Activated CD4-positive, alpha-beta memory T cell treated with anti-CD3 and anti-CD28 coated beads for 36 hours (primary cell): ENCODE data around the gene CTXN1. TPM values are rescaled to one million over a fixed set of nuclear protein-coding genes. Genes with fewer than 3 reads are reported as not detected.
"Not testable (repeated sequence)": the region's sequence is repeated elsewhere in the genome, so short reads cannot be mapped to it uniquely, and the experiment has no call there.

ENCODE experiments used
- CTCF ChIA-PET: fragments of 350-600 bp; sonication (Branson Sonifier 250); formaldehyde crosslinking; loops from one replicate; lab custom pipeline; 2021; ENCODE audit warnings: antibody characterized with exemption, inconsistent platforms; lab: Charles Lee
- POLR2A ChIA-PET: fragments of 350-600 bp; sonication (Branson Sonifier 250); formaldehyde crosslinking; loops from one replicate; lab custom pipeline; 2021; ENCODE audit warnings: antibody characterized with exemption; lab: Charles Lee
- DNase-seq: peaks from one replicate; pipeline ENCODE4 v3.0.0-alpha.2; 2020
- H3K27ac Mint-ChIP-seq: one replicate; pipeline ENCODE4 v1.8.0; 2021; ENCODE audit warnings: mixed read lengths
- H3K27me3 Mint-ChIP-seq: one replicate; pipeline ENCODE4 v1.8.0; 2021; ENCODE audit warnings: mixed read lengths
- H3K36me3 Mint-ChIP-seq: one replicate; pipeline ENCODE4 v1.8.0; 2021; ENCODE audit warnings: mixed read lengths
- H3K4me1 Mint-ChIP-seq: one replicate; pipeline ENCODE4 v1.8.0; 2021; ENCODE audit warnings: low read depth, mixed read lengths
- H3K4me3 Mint-ChIP-seq: one replicate; pipeline ENCODE4 v1.8.0; 2021; ENCODE audit warnings: mild to moderate bottlenecking, mixed read lengths
- H3K9me3 Mint-ChIP-seq: one replicate; pipeline ENCODE4 v1.8.0; 2021; ENCODE audit warnings: mixed read lengths
- intact Hi-C: fragments of 100-400 bp; cut with micrococcal nuclease; formaldehyde crosslinking; loops from one replicate; pipeline ENCODE4 v1.15.1; 2023
- total RNA-seq, 2 experiments: library from RNA; stranded (reverse); gene quantifications; one replicate each; pipeline ENCODE4 v1.2.3, GENCODE V29; 2021

The CTXN1 gene
- total RNA-seq, 2 experiments from 2014 or later, result 0.29 to 0.77 TPM

DNA sequence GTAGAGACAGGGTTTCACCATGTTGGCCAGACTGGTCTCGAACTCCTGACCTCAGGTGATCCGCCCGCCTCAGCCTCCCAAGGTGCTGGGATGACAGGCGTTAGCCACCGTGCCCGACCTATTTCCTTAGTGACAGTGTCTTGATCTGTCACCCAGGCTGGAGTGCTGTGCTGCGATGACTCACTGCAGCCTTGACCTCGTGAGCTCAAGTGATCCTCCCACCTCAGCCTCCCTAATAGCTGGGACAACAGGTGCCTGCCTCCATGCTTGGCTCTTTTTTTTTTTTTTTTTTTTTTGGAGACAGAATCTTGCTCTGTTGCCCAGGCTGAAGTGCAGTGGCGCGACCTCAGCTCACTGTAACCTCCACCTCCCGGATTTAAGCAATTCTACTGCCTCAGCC, 4.1 kb upstream of the CTXN1 start:
- H3K9me3 Mint-ChIP-seq, intact Hi-C loops, H3K27me3 Mint-ChIP-seq, H3K27ac Mint-ChIP-seq, H3K4me3 Mint-ChIP-seq: not testable (repeated sequence)
- POLR2A ChIA-PET, result interaction anchor here (2.2 kb wide), 1 partner anchor 14 kb away, joined by 10 read pairs; the partner anchor contains the start of gene TIMM44
- peaks cover 14% of the 10 kb centered on the region for H3K36me3 Mint-ChIP-seq
- H3K4me1 Mint-ChIP-seq, result peaks cover 18% of the 10 kb centered on the region
- CTCF ChIA-PET, result interaction anchor here (0.6 to 4.4 kb wide), 3 partner anchors 14 to 423 kb away, joined by 3 to 34 read pairs (median 3); partner anchors contain the start of gene TIMM44
- peak; percentile 42 for DNase-seq

DNA sequence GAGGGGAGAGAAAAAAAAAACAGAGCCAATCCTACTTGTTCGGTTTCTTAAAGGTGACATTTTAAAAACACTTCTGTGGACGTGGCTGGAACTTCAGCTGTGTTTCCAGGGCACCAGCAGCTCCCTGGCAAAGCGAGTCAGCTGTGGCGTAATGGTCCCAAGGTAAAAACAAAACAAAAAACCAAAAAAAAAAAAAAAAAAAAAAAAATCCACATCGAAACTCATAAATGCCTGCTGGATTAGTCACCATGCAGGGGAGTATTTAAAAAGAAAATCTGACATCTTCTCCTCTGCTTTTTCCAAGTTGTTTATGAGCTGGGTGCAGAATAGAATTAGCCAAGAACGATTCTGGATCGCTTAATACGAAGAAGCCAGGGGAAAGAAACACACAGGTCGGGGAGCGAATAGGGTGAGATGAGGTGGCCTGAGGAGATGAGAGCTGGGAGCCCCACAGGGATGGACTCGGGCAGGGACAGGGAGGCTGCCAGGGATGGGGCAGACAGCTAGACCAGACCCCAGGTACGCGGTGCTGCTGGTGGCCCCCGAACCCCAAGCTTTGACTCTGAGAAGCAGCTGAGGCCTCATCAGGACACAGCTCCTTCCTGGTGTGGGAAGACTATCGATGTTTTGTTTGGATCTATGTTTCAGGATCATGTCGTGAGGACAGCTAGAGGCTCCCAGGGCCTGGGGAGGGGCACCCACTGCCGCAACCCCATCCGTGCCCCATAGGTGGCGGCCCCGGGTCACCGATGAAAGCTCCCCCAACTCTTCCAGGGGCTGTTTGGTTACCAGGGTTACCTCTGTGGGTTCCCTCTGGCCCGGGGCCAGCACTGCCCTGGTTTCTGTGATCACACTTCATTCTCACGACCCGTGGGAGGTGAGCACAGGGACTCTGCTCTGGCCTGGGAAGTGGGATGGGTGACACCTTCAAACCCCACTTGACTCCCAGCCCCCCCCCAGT, 3.1 kb upstream of the CTXN1 start:
- DNase-seq, result peak; percentile 74
- POLR2A ChIA-PET, result interaction anchor here (0.6 to 1.7 kb wide), 2 partner anchors 15 to 270 kb away, joined by 4 to 8 read pairs; partner anchors contain the start of gene TIMM44
- H3K4me3 Mint-ChIP-seq, result no peak overlapping the region
- no peaks in the 10 kb centered on the region for H3K27me3 Mint-ChIP-seq
- CTCF ChIA-PET, result interaction anchor here (0.6 to 4.4 kb wide), 14 partner anchors 8 to 575 kb away, joined by 3 to 34 read pairs (median 3); partner anchors contain the start of genes MAP2K7, SNAPC2 and TIMM44
- intact Hi-C loops, result no loop called here
- H3K36me3 Mint-ChIP-seq, result peaks cover 12% of the 10 kb centered on the region
- peaks cover 19% of the 10 kb centered on the region for H3K4me1 Mint-ChIP-seq
- H3K9me3 Mint-ChIP-seq, result no peaks in the 10 kb centered on the region
- H3K27ac Mint-ChIP-seq, result peak overlapping the region; percentile 61

DNA sequence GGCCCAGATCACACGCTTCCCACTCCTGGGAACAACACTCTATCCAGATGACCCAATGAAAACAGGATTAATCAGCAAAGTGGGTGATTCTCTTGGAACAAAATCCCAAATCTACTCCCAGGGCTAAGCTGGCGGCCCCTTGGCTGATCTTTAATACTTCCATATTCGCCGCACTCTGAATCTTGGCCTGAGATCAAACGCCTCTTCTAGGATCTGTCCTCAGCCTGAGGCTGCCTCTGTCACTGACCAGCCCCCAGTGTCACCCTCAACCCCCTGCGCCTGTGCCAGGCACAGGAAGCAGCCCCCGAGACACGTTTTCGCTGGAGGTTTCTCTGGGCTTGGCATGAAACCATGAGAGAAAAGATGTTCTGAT, 2.4 kb upstream of the CTXN1 start:
- H3K27me3 Mint-ChIP-seq, result no peaks in the 10 kb centered on the region
- H3K27ac Mint-ChIP-seq, result no peak overlapping the region
- H3K4me3 Mint-ChIP-seq, result no peak overlapping the region
- ChIA-PET CTCF (interaction anchor here (1.0 to 4.4 kb wide), 5 partner anchors 12 to 360 kb away, joined by 3 to 34 read pairs (median 4); partner anchors contain the start of genes MAP2K7 and TIMM44), POLR2A (interaction anchor here (1.7 kb wide), 1 partner anchor 16 kb away, joined by 8 read pairs; the partner anchor contains the start of gene TIMM44)
- peaks cover 19% of the 10 kb centered on the region for H3K4me1 Mint-ChIP-seq
- no peak for DNase-seq
- H3K9me3 Mint-ChIP-seq, result no peaks in the 10 kb centered on the region
- intact Hi-C loops, result no loop called here
- H3K36me3 Mint-ChIP-seq, result peaks cover 9% of the 10 kb centered on the region

DNA sequence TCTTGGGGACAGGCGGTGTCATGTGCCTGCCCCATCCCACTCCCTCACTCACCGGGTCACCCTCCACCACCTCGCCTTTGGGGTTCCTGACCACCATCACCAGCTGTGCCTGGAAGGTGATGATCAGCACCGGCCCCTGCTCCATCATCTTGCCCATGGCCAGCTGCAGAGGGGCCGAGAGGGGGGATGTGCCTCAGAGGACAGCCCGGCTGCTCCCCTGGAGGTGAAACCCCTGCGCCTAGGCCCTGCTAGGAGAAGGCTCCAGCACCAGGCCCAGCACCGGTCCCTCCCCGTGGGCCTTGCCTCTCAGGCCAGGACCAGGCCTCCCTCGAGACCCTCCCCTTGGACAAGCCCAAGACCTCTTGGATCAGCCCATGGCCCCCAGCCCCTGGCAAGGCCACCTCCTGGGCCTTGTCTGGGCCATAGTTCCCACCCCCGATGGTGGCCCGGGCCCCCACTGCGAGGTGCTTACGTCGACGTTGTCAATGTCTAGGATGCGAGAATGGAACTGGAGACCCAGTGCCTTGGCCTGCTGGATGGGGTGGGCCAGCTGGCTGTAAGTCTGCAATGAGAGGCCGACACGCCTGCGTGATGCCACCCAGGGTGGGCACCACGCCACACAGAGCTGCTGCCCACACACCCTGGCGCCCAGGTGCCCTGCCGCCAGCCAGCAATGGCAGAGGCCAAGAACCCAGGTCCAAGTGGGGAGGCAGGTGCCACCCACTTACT, 1.8 kb upstream of the CTXN1 start:
- POLR2A ChIA-PET, result interaction anchor here (1.1 kb wide), 1 partner anchor 16 kb away, joined by 3 read pairs; no protein-coding TSS in a partner anchor

DNA sequence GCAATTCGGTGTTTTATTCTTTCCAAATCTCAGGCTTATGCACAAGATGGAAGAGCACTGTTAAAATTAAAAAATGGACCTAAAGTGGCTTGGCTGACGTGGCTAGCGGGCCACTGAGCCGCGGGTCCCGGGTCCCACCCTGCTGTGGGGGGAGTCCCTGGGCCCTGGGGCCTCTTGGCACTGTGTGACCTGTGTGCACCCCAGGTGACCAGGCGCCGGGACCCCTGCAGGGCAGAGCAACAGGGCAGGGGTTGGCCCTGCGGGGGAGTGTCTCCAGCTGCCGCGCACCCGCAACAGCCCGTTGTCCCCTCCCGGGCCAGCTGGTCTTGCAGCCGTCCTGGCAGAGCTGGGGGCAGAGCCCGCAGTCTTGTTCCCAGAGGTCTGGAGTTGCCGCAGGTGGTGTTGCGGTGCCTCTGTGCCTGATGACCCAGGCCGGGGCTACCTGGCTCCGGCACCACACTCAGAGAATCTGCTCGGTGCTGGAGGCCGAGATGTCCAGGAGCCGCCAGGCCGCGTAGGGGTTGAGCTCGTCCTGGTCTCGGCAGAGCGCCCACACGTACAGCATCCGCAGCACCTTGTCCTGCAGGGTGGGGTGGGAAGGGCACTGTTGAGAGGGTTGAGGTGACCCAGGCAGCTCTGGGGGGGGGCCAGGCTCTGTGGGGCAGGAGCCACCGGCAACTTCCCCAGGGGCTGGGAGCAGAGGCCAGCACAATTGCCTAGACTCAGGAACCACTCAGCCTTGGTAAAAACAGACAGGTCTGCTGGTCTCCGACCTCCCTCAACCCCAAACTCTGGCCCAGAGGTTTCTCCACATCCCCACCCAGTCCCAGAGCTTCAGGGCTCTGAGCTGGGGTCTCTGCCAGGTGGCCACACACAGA, 1.0 kb upstream of the CTXN1 start:
- ChIA-PET CTCF (interaction anchor here (1.2 kb wide), 2 partner anchors 15 to 17 kb away, joined by 4 read pairs; no protein-coding TSS in a partner anchor), POLR2A (interaction anchor here (1.1 kb wide), 1 partner anchor 17 kb away, joined by 3 read pairs; no protein-coding TSS in a partner anchor)
- H3K9me3 Mint-ChIP-seq, result no peaks in the 10 kb centered on the region
- peaks cover 22% of the 10 kb centered on the region for H3K4me1 Mint-ChIP-seq
- DNase-seq, result no peak
- H3K27me3 Mint-ChIP-seq, result no peaks in the 10 kb centered on the region
- peak overlapping the region; percentile 43 for H3K4me3 Mint-ChIP-seq
- intact Hi-C loops, result no loop called here
- no peak overlapping the region for H3K27ac Mint-ChIP-seq
- H3K36me3 Mint-ChIP-seq, result peaks cover 10% of the 10 kb centered on the region

More for the DNA sequence above, 1.8 kb upstream of the CTXN1 start:
- intact Hi-C loops, result no loop called here
- H3K4me3 Mint-ChIP-seq, result no peak overlapping the region
- peaks cover 9% of the 10 kb centered on the region for H3K36me3 Mint-ChIP-seq
- CTCF ChIA-PET, result interaction anchor here (1.2 kb wide), 3 partner anchors 14 to 359 kb away, joined by 3 to 4 read pairs (median 4); no protein-coding TSS in a partner anchor
- H3K4me1 Mint-ChIP-seq, result peaks cover 19% of the 10 kb centered on the region
- DNase-seq, result no peak
- H3K27ac Mint-ChIP-seq, result no peak overlapping the region
- no peaks in the 10 kb centered on the region for H3K9me3 Mint-ChIP-seq
- H3K27me3 Mint-ChIP-seq, result no peaks in the 10 kb centered on the region

DNA sequence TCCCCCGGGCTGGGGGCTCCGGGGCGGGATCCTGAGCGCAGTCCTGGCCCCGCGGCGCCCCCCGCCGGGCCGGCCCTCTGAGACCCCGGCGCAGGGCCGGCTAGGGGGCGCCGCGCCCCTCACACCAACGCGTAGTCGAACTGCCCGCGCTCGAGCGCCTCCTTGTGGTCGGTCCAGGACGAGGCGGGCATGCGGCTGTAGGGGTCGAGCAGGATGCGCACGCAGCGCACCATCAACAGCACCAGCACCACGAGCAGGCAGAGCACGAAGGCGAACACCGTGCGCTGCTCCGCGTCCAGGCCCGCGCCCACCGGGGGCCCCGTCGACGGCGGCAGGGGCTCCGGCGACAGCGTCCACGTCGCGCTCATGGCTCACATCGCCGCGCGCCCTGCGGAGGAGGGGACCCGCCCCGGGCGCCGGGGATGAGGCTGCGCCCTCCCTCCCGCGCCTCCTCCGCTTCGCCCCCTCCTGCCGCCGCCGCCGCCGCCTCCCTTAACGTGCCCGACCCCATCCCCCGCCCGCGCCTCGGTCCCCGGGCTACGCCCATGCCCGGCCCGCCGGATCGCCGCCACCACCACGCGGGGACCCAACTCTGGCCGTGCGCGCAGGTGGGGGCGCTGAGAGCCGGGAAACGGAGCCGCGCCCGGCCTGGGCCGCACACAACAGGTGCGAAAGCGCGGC, 624 bp downstream of the CTXN1 start:
- H3K9me3 Mint-ChIP-seq, result no peaks in the 10 kb centered on the region
- no peak overlapping the region for H3K27ac Mint-ChIP-seq
- ChIA-PET POLR2A (no interaction called here), CTCF (no interaction called here)
- peaks cover 30% of the 10 kb centered on the region for H3K4me1 Mint-ChIP-seq
- H3K36me3 Mint-ChIP-seq, result peaks cover 5% of the 10 kb centered on the region
- intact Hi-C loops, result no loop called here
- no peaks in the 10 kb centered on the region for H3K27me3 Mint-ChIP-seq
- H3K4me3 Mint-ChIP-seq, result peak overlapping the region; percentile 59
- peak; percentile 85 for DNase-seq

DNA sequence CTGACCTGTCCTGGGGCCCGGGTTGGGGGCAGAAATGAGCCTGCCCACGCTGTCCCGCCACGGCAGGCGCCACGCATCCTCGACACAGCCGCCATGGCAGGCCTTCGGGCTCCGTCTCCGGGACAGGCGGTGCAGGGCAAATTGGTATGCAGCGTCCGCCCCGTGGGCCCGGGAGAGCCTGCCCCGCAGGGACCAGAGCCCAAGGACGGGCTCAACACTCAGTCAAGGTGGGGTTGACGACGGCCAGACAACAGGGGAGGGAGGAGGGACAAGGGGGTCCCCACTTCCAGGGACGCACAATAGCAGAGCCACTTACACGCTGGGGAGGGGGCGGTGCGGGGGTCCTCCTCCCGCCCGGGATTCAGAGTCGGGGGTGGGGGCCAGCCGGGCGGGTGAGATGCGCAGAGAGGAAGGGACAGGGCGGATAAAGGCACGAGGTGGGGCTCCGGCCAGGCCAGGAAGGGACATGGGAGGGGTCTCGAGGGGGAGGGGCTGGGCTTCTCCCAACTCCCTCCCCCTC, 1.2 kb downstream of the CTXN1 start:
- H3K4me1 Mint-ChIP-seq, result peaks cover 34% of the 10 kb centered on the region
- H3K9me3 Mint-ChIP-seq, result no peaks in the 10 kb centered on the region
- H3K27ac Mint-ChIP-seq, result no peak overlapping the region
- DNase-seq, result no peak
- peaks cover 5% of the 10 kb centered on the region for H3K36me3 Mint-ChIP-seq
- H3K4me3 Mint-ChIP-seq, result no peak overlapping the region
- ChIA-PET POLR2A (interaction anchor here (0.6 kb wide), 1 partner anchor 66 kb away, joined by 3 read pairs; no protein-coding TSS in a partner anchor), CTCF (interaction anchor here (0.7 kb wide), 1 partner anchor 55 kb away, joined by 3 read pairs; no protein-coding TSS in a partner anchor)
- intact Hi-C loops, result loop anchor here (5.0 kb wide), 1 partner anchor 287 kb away; the partner anchor contains the start of gene STXBP2
- peaks cover 2% of the 10 kb centered on the region for H3K27me3 Mint-ChIP-seq

DNA sequence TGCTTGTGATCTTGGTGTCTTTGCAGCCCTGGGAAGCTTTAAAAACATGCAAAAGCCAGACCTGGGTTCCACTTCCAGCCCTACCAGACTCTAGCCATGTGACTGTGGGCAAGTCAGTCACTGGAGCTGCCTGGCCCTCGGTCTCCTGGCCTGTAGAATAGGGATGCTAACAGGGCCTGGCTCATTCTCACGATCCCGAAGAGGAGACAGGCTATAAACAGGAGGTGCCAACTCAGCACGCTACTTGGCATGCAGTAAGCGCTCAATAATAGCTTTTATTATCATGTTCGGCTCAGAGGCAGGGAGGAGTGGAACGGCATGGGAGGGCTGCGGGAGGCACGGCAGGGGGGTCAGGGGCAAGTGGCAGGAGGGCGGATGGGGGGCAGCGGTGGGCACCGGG, 1.7 kb downstream of the CTXN1 start:
- Mint-ChIP-seq H3K27me3 (peaks cover 3% of the 10 kb centered on the region), H3K27ac (no peak overlapping the region), H3K9me3 (no peaks in the 10 kb centered on the region), H3K4me3 (no peak overlapping the region), H3K4me1 (peaks cover 36% of the 10 kb centered on the region), H3K36me3 (peaks cover 5% of the 10 kb centered on the region)
- no peak for DNase-seq
- ChIA-PET POLR2A (interaction anchor here (0.6 kb wide), 1 partner anchor 65 kb away, joined by 3 read pairs; no protein-coding TSS in a partner anchor), CTCF (interaction anchor here (0.7 to 1.4 kb wide), 2 partner anchors 55 to 70 kb away, joined by 3 to 5 read pairs; no protein-coding TSS in a partner anchor)
- intact Hi-C loops, result loop anchor here (5.0 kb wide), 1 partner anchor 287 kb away; the partner anchor contains the start of gene STXBP2

DNA sequence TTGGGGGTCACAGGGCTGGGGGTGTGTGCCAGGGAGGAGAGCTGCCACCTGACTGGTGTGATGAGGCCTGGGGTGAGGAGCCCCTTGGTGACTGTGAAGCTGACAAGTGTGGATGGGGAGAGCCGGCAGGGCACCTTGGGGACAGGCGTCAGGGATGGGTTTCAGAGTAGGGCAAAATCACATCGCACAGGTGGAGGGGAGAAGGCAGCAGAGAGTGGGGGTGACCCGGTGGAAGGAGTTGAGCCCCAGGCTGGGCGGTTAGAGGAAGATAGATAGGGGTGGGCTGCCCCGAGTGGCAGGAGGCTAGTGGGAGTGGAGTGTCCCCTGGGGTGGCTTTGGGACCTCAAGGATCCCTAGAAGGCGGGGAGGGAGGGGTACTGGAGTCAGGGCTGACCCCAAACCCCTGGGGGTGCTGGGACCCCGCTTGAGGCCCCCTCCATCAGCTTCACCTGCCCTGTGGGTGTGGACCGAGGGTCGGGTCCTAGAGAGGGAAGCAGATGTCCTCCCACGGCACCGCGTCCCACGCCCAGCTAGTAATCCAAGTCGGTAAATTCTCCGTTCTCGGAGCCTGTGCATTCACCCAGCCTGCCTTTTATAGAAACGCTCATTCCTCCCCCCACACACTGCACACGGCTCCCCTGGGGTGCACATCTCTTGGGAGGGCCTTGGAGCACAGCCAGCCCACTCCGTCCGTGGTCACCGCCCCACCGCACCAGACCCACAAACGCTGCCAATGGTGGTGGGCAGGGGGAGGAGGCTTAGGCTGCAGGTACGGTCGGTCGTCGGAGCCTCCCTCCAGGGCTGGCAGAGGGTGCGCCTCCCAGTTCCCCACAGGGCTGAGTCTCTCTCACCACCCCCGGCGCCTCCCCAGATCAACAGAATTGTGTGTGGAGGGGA, 2.4 kb downstream of the CTXN1 start:
- CTCF ChIA-PET, result interaction anchor here (0.7 to 1.4 kb wide), 3 partner anchors 20 to 69 kb away, joined by 3 to 5 read pairs (median 4); partner anchors contain the start of gene MAP2K7
- H3K4me3 Mint-ChIP-seq, result no peak overlapping the region
- peaks cover 30% of the 10 kb centered on the region for H3K4me1 Mint-ChIP-seq
- H3K9me3 Mint-ChIP-seq, result no peaks in the 10 kb centered on the region
- DNase-seq, result no peak
- H3K27ac Mint-ChIP-seq, result no peak overlapping the region
- H3K36me3 Mint-ChIP-seq, result peaks cover 3% of the 10 kb centered on the region
- intact Hi-C loops, result loop anchor here (5.0 kb wide), 1 partner anchor 286 kb away; the partner anchor contains the start of gene STXBP2
- H3K27me3 Mint-ChIP-seq, result peaks cover 3% of the 10 kb centered on the region
- POLR2A ChIA-PET, result interaction anchor here (0.6 kb wide), 1 partner anchor 65 kb away, joined by 3 read pairs; no protein-coding TSS in a partner anchor
